GM23248 (cell line): Measurements from ENCODE around the gene ZBTB40. TPM values are rescaled to one million over a fixed set of nuclear protein-coding genes. Genes with fewer than 3 reads are reported as not detected.

Experiments used
- DNase-seq: peaks from one replicate; pipeline ENCODE4 v3.0.0-alpha.2; 2015
- H2AFZ ChIP-seq: fragments of 200-600 bp; sonication (generic); 2 replicates; pipeline ENCODE4 v1.6.1; 2016; ENCODE audit warnings: antibody characterized with exemption
- H3F3A ChIP-seq: fragments of 200-600 bp; sonication (generic); 2 replicates; pipeline ENCODE4 v1.6.1; 2016; ENCODE audit warnings: mild to moderate bottlenecking, antibody characterized with exemption, mixed run types; ENCODE audit not compliant: insufficient read depth
- H3K27ac ChIP-seq: fragments of 200-600 bp; sonication (generic); 2 replicates; pipeline ENCODE4 v1.5.1; 2016; ENCODE audit warnings: mild to moderate bottlenecking
- H3K27me3 ChIP-seq: fragments of 200-600 bp; sonication (generic); replicated peaks from 2 replicates; pipeline ENCODE4 v1.6.1; 2016; ENCODE audit warnings: mild to moderate bottlenecking; ENCODE audit not compliant: insufficient read depth
- H3K36me3 ChIP-seq: fragments of 200-600 bp; sonication (generic); 2 replicates; pipeline ENCODE4 v1.6.1; 2016; ENCODE audit warnings: low read depth, mild to moderate bottlenecking
- H3K4me1 ChIP-seq: fragments of 200-600 bp; sonication (generic); 2 replicates; pipeline ENCODE4 v1.6.1; 2016; ENCODE audit warnings: mild to moderate bottlenecking; ENCODE audit not compliant: insufficient read depth
- H3K4me2 ChIP-seq: fragments of 200-600 bp; sonication (generic); one replicate; pipeline ENCODE4 v1.6.1; 2016; ENCODE audit warnings: mild to moderate bottlenecking; ENCODE audit not compliant: unreplicated experiment
- H3K4me3 ChIP-seq: fragments of 200-600 bp; sonication (generic); 2 replicates; pipeline ENCODE4 v1.5.1; 2016; ENCODE audit warnings: mild to moderate bottlenecking
- H3K79me2 ChIP-seq: fragments of 200-600 bp; sonication (generic); 2 replicates; pipeline ENCODE4 v1.6.1; 2016; ENCODE audit warnings: mild to moderate bottlenecking; ENCODE audit not compliant: insufficient read depth
- H3K9ac ChIP-seq: fragments of 200-600 bp; sonication (generic); 2 replicates; pipeline ENCODE4 v1.6.1; 2016; ENCODE audit warnings: mild to moderate bottlenecking
- H3K9me2 ChIP-seq: fragments of 200-600 bp; sonication (generic); 2 replicates; pipeline ENCODE4 v1.6.1; 2016; ENCODE audit warnings: mixed run types, mild to moderate bottlenecking, moderate library complexity; ENCODE audit not compliant: insufficient read depth
- H3K9me3 ChIP-seq: fragments of 200-600 bp; sonication (generic); one replicate; pipeline ENCODE4 v1.6.1; 2017; ENCODE audit warnings: low read depth
- H4K20me1 ChIP-seq: fragments of 200-600 bp; sonication (generic); 2 replicates; pipeline ENCODE4 v1.6.0; 2016; ENCODE audit not compliant: insufficient read depth
- EZH2 ChIP-seq: fragments of 200-600 bp; sonication (generic); IDR thresholded peaks from 2 replicates; pipeline ENCODE4 v1.6.1; 2018; ENCODE audit warnings: antibody characterized with exemption, mild to moderate bottlenecking; ENCODE audit not compliant: insufficient read depth, poor library complexity, severe bottlenecking
- EZH2phosphoT487 ChIP-seq: fragments of 200-600 bp; sonication (generic); IDR thresholded peaks from 2 replicates; pipeline ENCODE4 v1.6.1; 2018; ENCODE audit warnings: antibody characterized with exemption, moderate library complexity, mild to moderate bottlenecking, low read depth; ENCODE audit not compliant: insufficient read depth
- WGBS, 2 experiments: methylation state at CpG; one replicate each; pipeline ENCODE4 v1.1.6; 2015 to 2017; ENCODE audit warnings: low lambda C conversion rate in 2 of 2, low coverage in 1 of 2; ENCODE audit errors: missing lambda C conversion rate in 2 of 2; 5-methylcytosine and 5-hydroxymethylcytosine counted together
- in situ Hi-C: fragments of 300-500 bp; cut with MboI; formaldehyde crosslinking; loops from 2 replicates; pipeline ENCODE4 v1.15.0; 2020
- polyA plus RNA-seq: library from polyadenylated mRNA; unstranded; fragments of >200 nt; fragmentation: Nextera tagmentation; extraction: Ambion mirVana; gene quantifications from 2 replicates; pipeline ENCODE4 v1.2.1, GENCODE V29; 2016
- total RNA-seq: library from RNA; depleted of rRNA; stranded (reverse); fragments of >200 nt; shearing (Covaris generic); gene quantifications from 2 replicates; pipeline ENCODE4 v1.2.3, GENCODE V29; 2014

The ZBTB40 gene
- total and polyA plus RNA-seq, 2 experiments from 2014 or later: 3.3 to 8.1 TPM

- no peaks in the 10 kb centered on the region for H3F3A ChIP-seq
- H3K27ac ChIP-seq: no peak overlapping the region
- no peak overlapping the region for H3K4me3 ChIP-seq
- TF ChIP-seq EZH2 (no peak), EZH2phosphoT487 (no peak)
- H3K4me2 ChIP-seq: no peak overlapping the region
- in situ Hi-C loops: no loop called here
- H2AFZ ChIP-seq: no peak overlapping the region
- peaks cover 13% of the 10 kb centered on the region; the same call in 1 of the 2 replicates for H3K36me3 ChIP-seq
- no peaks in the 10 kb centered on the region for H3K79me2 ChIP-seq
- 73 to 82% methylated on average over 3 of the region's 3 CpGs for WGBS, 2 experiments
- no peak for DNase-seq
- no peaks in the 10 kb centered on the region for H4K20me1 ChIP-seq
- no peaks in the 10 kb centered on the region for H3K9me2 ChIP-seq
- no peaks in the 10 kb centered on the region for H3K4me1 ChIP-seq
- no peaks in the 10 kb centered on the region for H3K27me3 ChIP-seq
- no peaks in the 10 kb centered on the region for H3K9me3 ChIP-seq
- H3K9ac ChIP-seq: no peak overlapping the region
These were observed 66.7 kb downstream of the ZBTB40 start for GRCh38 chr1:22518379-22518778.

DNA sequence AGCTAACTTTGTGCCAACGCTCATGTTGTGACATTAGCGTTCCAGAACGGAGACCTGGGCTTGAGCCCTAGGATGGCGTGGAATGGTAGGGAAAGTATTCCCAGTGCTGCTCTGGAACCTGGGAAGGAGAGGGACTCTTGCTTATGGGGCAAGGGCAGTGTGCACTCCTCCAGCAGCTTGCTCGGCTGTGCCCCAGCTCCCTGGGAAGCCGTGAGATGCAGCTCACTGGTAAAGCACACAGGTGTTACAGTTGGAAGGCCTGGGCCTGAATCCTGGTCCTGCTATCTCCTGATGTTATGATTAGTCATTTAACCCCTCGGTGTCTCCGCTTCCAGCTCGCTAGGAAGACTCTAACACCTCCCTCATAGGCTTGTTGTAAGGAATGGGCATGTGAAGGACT, 69.2 kb downstream of the ZBTB40 start:
- Histone ChIP-seq H2AFZ (no peak overlapping the region), H3K27me3 (no peaks in the 10 kb centered on the region), H3K27ac (no peak overlapping the region), H3K4me2 (no peak overlapping the region), H3K4me3 (no peak overlapping the region), H3K9me2 (no peaks in the 10 kb centered on the region), H3K9me3 (no peaks in the 10 kb centered on the region), H3K79me2 (no peaks in the 10 kb centered on the region), H3K9ac (no peak overlapping the region), H3F3A (no peaks in the 10 kb centered on the region), H4K20me1 (no peaks in the 10 kb centered on the region), H3K36me3 (peaks cover 13% of the 10 kb centered on the region), H3K4me1 (no peaks in the 10 kb centered on the region)
- TF ChIP-seq EZH2phosphoT487: no peak
- TF ChIP-seq EZH2: no peak
- WGBS, 2 experiments: 96 to 99% methylated on average over 9 of the region's 9 CpGs
- in situ Hi-C loops: no loop called here
- no peak for DNase-seq

DNA sequence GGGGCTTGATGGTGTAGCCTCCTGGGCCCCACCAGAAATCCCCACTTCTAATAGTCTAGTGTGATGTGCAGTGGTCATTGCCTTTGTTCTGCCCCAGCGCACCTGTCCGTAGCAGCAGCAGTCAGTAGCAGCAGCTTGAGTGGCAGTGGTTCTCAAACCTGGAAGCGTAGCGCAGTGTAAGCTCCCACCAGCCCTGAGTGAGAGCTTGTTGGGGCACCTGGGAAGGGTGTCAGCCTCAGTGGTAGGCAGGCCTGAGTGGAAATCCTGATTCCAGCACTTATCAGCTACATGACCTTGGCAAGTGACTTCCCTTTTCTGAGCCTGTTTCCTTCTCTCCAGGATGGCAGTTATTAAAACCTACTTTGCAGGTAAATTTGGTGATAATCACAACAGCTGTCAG, 70.0 kb downstream of the ZBTB40 start:
- Histone ChIP-seq H3F3A (no peaks in the 10 kb centered on the region), H3K4me3 (no peak overlapping the region), H3K4me2 (no peak overlapping the region), H3K27me3 (no peaks in the 10 kb centered on the region), H3K79me2 (no peaks in the 10 kb centered on the region), H4K20me1 (no peaks in the 10 kb centered on the region), H3K9me2 (no peaks in the 10 kb centered on the region), H3K27ac (no peak overlapping the region), H2AFZ (no peak overlapping the region), H3K9me3 (no peaks in the 10 kb centered on the region), H3K9ac (no peak overlapping the region), H3K4me1 (no peaks in the 10 kb centered on the region), H3K36me3 (peaks cover 13% of the 10 kb centered on the region)
- 97 to 98% methylated on average over 4 of the region's 4 CpGs for WGBS, 2 experiments
- DNase-seq: no peak
- in situ Hi-C loops: no loop called here
- TF ChIP-seq EZH2phosphoT487: no peak
- no peak for TF ChIP-seq EZH2

- Histone ChIP-seq H3K4me1 (no peaks in the 10 kb centered on the region), H3K79me2 (no peaks in the 10 kb centered on the region), H3K27me3 (no peaks in the 10 kb centered on the region), H3K4me2 (no peak overlapping the region), H3K27ac (no peak overlapping the region), H3K4me3 (no peak overlapping the region), H3F3A (no peaks in the 10 kb centered on the region), H4K20me1 (no peaks in the 10 kb centered on the region), H2AFZ (no peak overlapping the region), H3K36me3 (peaks cover 12% of the 10 kb centered on the region), H3K9me2 (no peaks in the 10 kb centered on the region), H3K9ac (no peak overlapping the region), H3K9me3 (no peaks in the 10 kb centered on the region)
- 95 to 98% methylated on average over 7 of the region's 7 CpGs for WGBS, 2 experiments
- DNase-seq: no peak
- in situ Hi-C loops: no loop called here
- TF ChIP-seq EZH2: no peak
- no peak for TF ChIP-seq EZH2phosphoT487
These were observed 70.6 kb downstream of the ZBTB40 start for GRCh38 chr1:22522221-22522743.

DNA sequence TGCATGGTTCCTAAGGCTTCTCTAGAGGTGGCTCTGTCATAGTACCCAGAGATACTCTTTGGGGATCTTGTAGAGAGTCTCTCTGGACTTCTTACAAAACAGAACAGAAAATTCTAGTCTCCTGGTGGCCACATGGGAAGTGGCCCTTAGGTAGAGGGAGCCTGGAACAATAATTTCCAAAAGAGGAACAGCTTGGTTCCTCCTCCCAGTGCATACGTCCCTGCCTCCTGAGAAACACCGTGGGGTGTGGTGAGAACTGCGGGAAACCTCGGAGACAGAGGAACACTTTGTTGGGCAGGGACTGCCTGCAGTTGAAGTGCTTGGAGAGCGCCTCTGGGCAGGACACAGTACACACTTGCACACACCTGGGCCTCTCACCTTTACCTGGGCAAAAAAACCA, 72.8 kb downstream of the ZBTB40 start:
- H3K79me2 ChIP-seq: no peaks in the 10 kb centered on the region
- in situ Hi-C loops: no loop called here
- H3K9me2 ChIP-seq: no peaks in the 10 kb centered on the region
- no peaks in the 10 kb centered on the region for H3K27me3 ChIP-seq
- H3K36me3 ChIP-seq: peaks cover 2% of the 10 kb centered on the region; the same call in 1 of the 2 replicates
- no peaks in the 10 kb centered on the region for H3K4me1 ChIP-seq
- H4K20me1 ChIP-seq: no peaks in the 10 kb centered on the region
- no peak for TF ChIP-seq EZH2phosphoT487
- no peak for TF ChIP-seq EZH2
- no peaks in the 10 kb centered on the region for H3F3A ChIP-seq
- no peaks in the 10 kb centered on the region for H3K9me3 ChIP-seq
- H2AFZ ChIP-seq: no peak overlapping the region
- no peak overlapping the region for H3K9ac ChIP-seq
- no peak overlapping the region for H3K4me3 ChIP-seq
- no peak overlapping the region for H3K4me2 ChIP-seq
- DNase-seq: no peak
- no peak overlapping the region for H3K27ac ChIP-seq
- WGBS, 2 experiments: 85 to 87% methylated on average over 5 of the region's 5 CpGs
